ENCODE measurements around the gene PEAR1.

Gene PEAR1

DNA sequence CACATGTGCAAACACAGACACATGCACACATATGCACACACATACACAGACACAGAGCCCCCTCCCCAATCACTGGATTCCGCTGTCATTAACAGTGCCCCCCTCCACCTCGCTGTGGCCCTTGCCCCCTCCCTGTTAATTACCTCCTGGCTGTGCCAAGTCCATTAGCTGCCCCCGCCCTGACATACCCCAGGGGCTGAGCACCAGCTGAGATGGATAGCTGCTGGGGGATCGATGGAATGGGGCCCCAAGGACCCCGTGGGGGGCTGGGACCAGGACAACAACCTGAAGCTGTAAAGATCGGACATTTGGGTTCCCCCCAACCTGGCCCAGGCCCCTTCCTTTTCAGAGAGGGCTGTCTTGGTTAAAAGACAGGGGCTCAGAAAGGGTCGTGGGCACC is 9.6 kb upstream of the PEAR1 start:
- H3K4me3 ChIP-seq (ENCODE audit: low read depth, low read length): no peak overlapping the region
- TF ChIP-seq, protein P1, sequence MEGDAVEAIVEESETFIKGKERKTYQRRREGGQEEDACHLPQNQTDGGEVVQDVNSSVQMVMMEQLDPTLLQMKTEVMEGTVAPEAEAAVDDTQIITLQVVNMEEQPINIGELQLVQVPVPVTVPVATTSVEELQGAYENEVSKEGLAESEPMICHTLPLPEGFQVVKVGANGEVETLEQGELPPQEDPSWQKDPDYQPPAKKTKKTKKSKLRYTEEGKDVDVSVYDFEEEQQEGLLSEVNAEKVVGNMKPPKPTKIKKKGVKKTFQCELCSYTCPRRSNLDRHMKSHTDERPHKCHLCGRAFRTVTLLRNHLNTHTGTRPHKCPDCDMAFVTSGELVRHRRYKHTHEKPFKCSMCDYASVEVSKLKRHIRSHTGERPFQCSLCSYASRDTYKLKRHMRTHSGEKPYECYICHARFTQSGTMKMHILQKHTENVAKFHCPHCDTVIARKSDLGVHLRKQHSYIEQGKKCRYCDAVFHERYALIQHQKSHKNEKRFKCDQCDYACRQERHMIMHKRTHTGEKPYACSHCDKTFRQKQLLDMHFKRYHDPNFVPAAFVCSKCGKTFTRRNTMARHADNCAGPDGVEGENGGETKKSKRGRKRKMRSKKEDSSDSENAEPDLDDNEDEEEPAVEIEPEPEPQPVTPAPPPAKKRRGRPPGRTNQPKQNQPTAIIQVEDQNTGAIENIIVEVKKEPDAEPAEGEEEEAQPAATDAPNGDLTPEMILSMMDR (IDR thresholded peaks at IDR 0.05; ENCODE audit: low read depth, low read length): no peak

DNA sequence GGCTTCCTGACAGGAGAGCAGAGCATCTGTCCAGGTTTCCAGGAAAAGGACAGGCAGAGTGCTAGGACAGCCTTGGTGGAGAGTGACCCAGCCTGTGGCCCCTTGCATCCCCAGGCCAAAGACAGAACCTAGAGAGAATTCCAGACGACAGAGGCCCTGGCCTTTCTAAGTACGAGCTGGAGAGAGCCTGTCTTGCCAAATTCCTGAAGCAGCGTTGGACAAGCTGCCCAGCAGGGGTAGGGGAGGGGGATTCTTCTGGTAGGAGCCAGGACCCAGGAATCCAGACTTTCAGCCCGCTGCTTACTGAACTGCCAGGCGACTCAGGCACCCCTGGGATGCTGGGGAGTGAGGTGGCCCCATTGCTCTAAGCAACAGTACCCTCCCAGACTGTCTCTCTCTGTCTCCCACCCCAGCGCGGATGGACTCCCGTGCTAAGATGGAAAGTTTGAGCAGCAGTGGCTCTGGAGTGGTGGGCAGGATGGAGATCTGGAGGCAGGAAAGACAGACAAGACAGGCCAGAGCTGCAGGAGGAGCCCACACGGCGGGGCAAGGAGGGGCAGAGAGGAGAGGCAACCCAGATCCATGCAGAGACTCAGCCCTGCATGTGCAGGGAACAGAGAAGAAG is 8.8 kb upstream of the PEAR1 start:
- TF ChIP-seq, protein P1 (IDR thresholded peaks at IDR 0.05; ENCODE audit: low read depth, low read length): no peak

DNA sequence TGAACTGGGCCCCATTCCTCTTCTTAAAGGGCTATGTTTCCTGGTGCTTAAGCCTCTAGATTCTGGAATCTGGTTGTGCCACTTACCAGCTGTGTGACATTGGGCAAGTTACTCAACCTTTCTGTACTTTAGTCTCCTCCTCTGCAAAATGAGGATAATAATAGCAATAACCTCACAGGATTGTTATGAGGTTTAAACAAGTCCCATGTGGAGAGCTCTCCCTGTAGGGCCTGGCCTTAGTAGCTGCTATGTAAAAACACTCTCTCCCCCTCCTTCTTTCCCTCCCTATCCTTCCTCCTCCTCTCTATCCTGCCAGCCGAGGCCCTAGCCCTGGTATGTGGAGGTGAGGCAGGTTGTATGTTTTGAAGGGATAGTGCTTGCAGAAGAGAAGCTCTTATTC is 8.2 kb upstream of the PEAR1 start:
- TF ChIP-seq, protein P1 (IDR thresholded peaks at IDR 0.05; ENCODE audit: low read depth, low read length): no peak
- no peak overlapping the region for H3K4me3 ChIP-seq (ENCODE audit: low read depth, low read length)

More for the DNA sequence above, 8.8 kb upstream of the PEAR1 start:
- no peak overlapping the region for H3K4me3 ChIP-seq (ENCODE audit: low read depth, low read length)

- TF ChIP-seq, protein P1 (IDR thresholded peaks at IDR 0.05; ENCODE audit: low read depth, low read length): no peak
- H3K4me3 ChIP-seq (ENCODE audit: low read depth, low read length): no peak overlapping the region
Measured at GRCh38 chr1:156885880-156886355, 7.6 kb upstream of the PEAR1 start.

GRCh38 chr1:156886583-156887281 is 6.8 kb upstream of the PEAR1 start:
- H3K4me3 ChIP-seq (ENCODE audit: low read depth, low read length): no peak overlapping the region
- TF ChIP-seq, protein P1 (IDR thresholded peaks at IDR 0.05; ENCODE audit: low read depth, low read length): no peak

GRCh38 chr1:156887317-156887716 is 6.2 kb upstream of the PEAR1 start:
- TF ChIP-seq, protein P1 (IDR thresholded peaks at IDR 0.05; ENCODE audit: low read depth, low read length): no peak
- H3K4me3 ChIP-seq (ENCODE audit: low read depth, low read length): no peak overlapping the region

DNA sequence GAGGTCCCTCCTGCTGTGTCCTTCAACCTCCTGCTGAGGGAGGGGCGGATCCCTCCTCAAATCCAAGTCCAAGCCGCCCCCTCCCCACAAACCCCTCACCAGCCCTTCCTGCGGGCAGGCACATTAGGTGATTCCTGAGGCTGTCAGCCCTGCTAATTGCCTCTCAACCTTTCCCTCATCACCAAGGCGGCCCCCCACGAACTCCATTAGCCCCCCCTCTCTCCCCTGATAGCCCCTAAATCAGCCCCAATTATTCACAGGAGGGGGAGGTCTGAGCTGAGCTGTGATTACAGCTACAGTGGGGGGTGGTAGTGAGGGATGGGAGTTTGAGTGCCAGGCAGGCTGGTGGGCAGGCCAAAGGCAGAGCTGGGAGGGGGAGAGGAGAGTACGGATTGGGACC is 5.8 kb upstream of the PEAR1 start:
- TF ChIP-seq, protein P1 (IDR thresholded peaks at IDR 0.05; ENCODE audit: low read depth, low read length): no peak
- H3K4me3 ChIP-seq (ENCODE audit: low read depth, low read length): no peak overlapping the region

Measured in WI38 (cell line).